HepG2 (cell line): ENCODE results near the gene IFT88. TPM values are rescaled to one million over a fixed set of nuclear protein-coding genes. Genes with fewer than 3 reads are reported as not detected.

Source experiments
- ATAC-seq: fragments of 200-7000 bp; cut with Tn5 transposase; 3 replicates; pipeline ENCODE4 v1.9.1; 2020; ENCODE audit warnings: mild to moderate bottlenecking, moderate library complexity
- BruUV-seq: library from RNA; stranded (reverse); fragments of 400-500 nt; replicated peaks from 2 replicates; lab custom pipeline; 2021; lab: Mats Ljungman, UMichigan
- CTCF ChIA-PET: fragments of 300-600 bp; formaldehyde crosslinking; extraction: SDS; loops from one replicate; lab custom pipeline; 2021; ENCODE audit warnings: low total read pairs, inconsistent platforms, low intra/inter-chr PET ratio; lab: Yijun Ruan, JAX
- POLR2A ChIA-PET: fragments of 350-600 bp; sonication (Branson Sonifier 250); formaldehyde crosslinking; loops from one replicate; lab custom pipeline; 2020; ENCODE audit warnings: antibody characterized with exemption, inconsistent platforms; lab: Yijun Ruan, JAX
- DNase-seq: peaks from one replicate; pipeline ENCODE4 v3.0.0-alpha.2; 2015; ENCODE audit warnings: low spot score
- FAIRE-seq: peaks from 3 replicates; lab custom pipeline; 2011; peaks lifted over from hg19 to GRCh38; lab: Jason Lieb, UNC
- H2AFZ ChIP-seq: one replicate; pipeline ENCODE4 v1.6.1; 2011; ENCODE audit warnings: low read length, inconsistent platforms
- H3K27ac ChIP-seq: fragments of 300-600 bp; 3 replicates; pipeline ENCODE4 v1.8.0; 2011; ENCODE audit warnings: mixed run types, mild to moderate bottlenecking, mixed read lengths, low read length, inconsistent platforms; ENCODE audit not compliant: insufficient read depth; ENCODE audit errors: extremely low read length
- H3K27me3 ChIP-seq, 2 experiments: fragments of 200-600 bp in 1 of 2; 2 replicates in 1 of 2; 3 replicates in 1 of 2; pipeline versions ENCODE4 v1.6.0 to v1.8.0; 2011; ENCODE audit warnings: low read length in 2 of 2, mild to moderate bottlenecking in 2 of 2, moderate library complexity in 2 of 2, inconsistent platforms in 1 of 2; ENCODE audit not compliant: insufficient read depth in 2 of 2, control insufficient read depth in 1 of 2
- H3K36me3 ChIP-seq, 2 experiments: fragments of 200-600 bp in 1 of 2; replicated peaks in 1 of 2; 2 replicates in 1 of 2; 3 replicates in 1 of 2; pipeline versions ENCODE4 v1.5.1 to v1.8.0; 2011; ENCODE audit warnings: low read length in 2 of 2, inconsistent platforms in 1 of 2; ENCODE audit not compliant: insufficient read depth in 2 of 2, control insufficient read depth in 1 of 2
- H3K4me1 ChIP-seq: 2 replicates; pipeline ENCODE4 v1.5.1; 2012; ENCODE audit warnings: low read length, inconsistent platforms; ENCODE audit not compliant: insufficient read depth
- H3K4me2 ChIP-seq: 2 replicates; pipeline ENCODE4 v1.6.0; 2011; ENCODE audit warnings: low read depth, low read length, inconsistent platforms
- H3K4me3 ChIP-seq, 3 experiments: fragments of 200-600 bp in 1 of 3; sonication (generic), shearing (Covaris generic) in 1 of 3; replicated peaks in 1 of 3; 2 replicates each; pipeline ENCODE4 v1.5.1; 2011 to 2016; ENCODE audit warnings: low read length in 3 of 3, inconsistent platforms in 2 of 3, low read depth in 2 of 3, mild to moderate bottlenecking in 2 of 3, control low read depth in 1 of 3, mixed read lengths in 1 of 3; ENCODE audit not compliant: insufficient read depth in 1 of 3
- H3K79me2 ChIP-seq: one replicate; pipeline ENCODE4 v1.6.1; 2011; ENCODE audit warnings: low read length, inconsistent platforms; ENCODE audit not compliant: insufficient read depth
- H3K9ac ChIP-seq: 2 replicates; pipeline ENCODE4 v1.6.0; 2011; ENCODE audit warnings: mild to moderate bottlenecking, low read depth, low read length, inconsistent platforms; ENCODE audit not compliant: insufficient read depth
- H3K9me3 ChIP-seq: 2 replicates; pipeline ENCODE4 v1.5.1; 2012; ENCODE audit warnings: mild to moderate bottlenecking, low read length
- H4K20me1 ChIP-seq: 2 replicates; pipeline ENCODE4 v1.6.0; 2011; ENCODE audit warnings: inconsistent platforms, mild to moderate bottlenecking, low read length, moderate library complexity; ENCODE audit not compliant: insufficient read depth
- ARNT ChIP-seq: fragments of 450-650 bp; IDR thresholded peaks from 2 replicates; pipeline ENCODE4 v1.6.1; 2017
- BRD4 ChIP-seq: sonication (generic); formaldehyde crosslinking; IDR thresholded peaks from 2 replicates; pipeline ENCODE4 v1.4.0; 2020; ENCODE audit warnings: missing genetic modification reagents
- FOSL2 ChIP-seq: sonication (generic); formaldehyde crosslinking; IDR thresholded peaks from 2 replicates; pipeline ENCODE4 v1.4.0; 2020; ENCODE audit warnings: missing genetic modification reagents
- FOXC1 ChIP-seq: sonication (generic); formaldehyde crosslinking; IDR thresholded peaks from 2 replicates; pipeline ENCODE4 v1.8.0; 2022; ENCODE audit warnings: mild to moderate bottlenecking, missing genetic modification reagents, borderline replicate concordance
- HMGXB3 ChIP-seq: sonication (generic); formaldehyde crosslinking; IDR thresholded peaks from 2 replicates; pipeline ENCODE4 v1.4.0; 2020; ENCODE audit warnings: missing genetic modification reagents, borderline replicate concordance
- HNRNPL ChIP-seq: fragments of 200-400 bp; formaldehyde crosslinking; IDR thresholded peaks from 2 replicates; pipeline ENCODE4 v1.6.1; 2017; ENCODE audit warnings: mild to moderate bottlenecking, low read depth, low read length
- IKZF4 ChIP-seq: sonication (generic); formaldehyde crosslinking; IDR thresholded peaks from 2 replicates; pipeline ENCODE4 v1.5.1; 2020; ENCODE audit warnings: borderline replicate concordance, mild to moderate bottlenecking, low read depth, missing genetic modification reagents; ENCODE audit errors: not compliant biosample characterization
- NFKBIZ ChIP-seq: IDR thresholded peaks from 2 replicates; pipeline ENCODE4 v1.6.1; 2018; ENCODE audit warnings: missing genetic modification reagents, missing compliant biosample characterization
- SRY ChIP-seq: sonication (generic); formaldehyde crosslinking; IDR thresholded peaks from 2 replicates; pipeline ENCODE4 v1.8.0; 2022; ENCODE audit warnings: mild to moderate bottlenecking, missing genetic modification reagents
- TOPORS ChIP-seq: sonication (generic); formaldehyde crosslinking; IDR thresholded peaks from 2 replicates; pipeline ENCODE4 v1.8.0; 2023; ENCODE audit warnings: mild to moderate bottlenecking, missing genetic modification reagents
- YEATS4 ChIP-seq: sonication (generic); formaldehyde crosslinking; IDR thresholded peaks from 2 replicates; pipeline ENCODE4 v1.4.0; 2020; ENCODE audit warnings: missing genetic modification reagents, borderline replicate concordance
- ZBTB39 ChIP-seq: sonication (generic); formaldehyde crosslinking; IDR thresholded peaks from 2 replicates; pipeline ENCODE4 v1.5.0; 2020; ENCODE audit warnings: missing genetic modification reagents
- ZNF564 ChIP-seq: sonication (generic); formaldehyde crosslinking; IDR thresholded peaks from 2 replicates; pipeline ENCODE4 v1.8.1; 2023; ENCODE audit warnings: mild to moderate bottlenecking, missing genetic modification reagents
- ZNF772 ChIP-seq: sonication (generic); formaldehyde crosslinking; IDR thresholded peaks from 2 replicates; pipeline ENCODE4 v1.5.0; 2020; ENCODE audit warnings: mild to moderate bottlenecking, missing genetic modification reagents
- WGBS: methylation state at CpG from one replicate; pipeline ENCODE4 v1.1.6; 2017; ENCODE audit warnings: low lambda C conversion rate; 5-methylcytosine and 5-hydroxymethylcytosine counted together
- in situ Hi-C: cut with HindIII; loops from 2 replicates; pipeline ENCODE4 v1.10.0; 2017; ENCODE audit warnings: low pct_unique_long_range_greater_than_20kb; ENCODE audit not compliant: extremely low pct_ligation_motif_present
- intact Hi-C: fragments of 100-400 bp; cut with micrococcal nuclease; formaldehyde crosslinking; loops from one replicate; pipeline ENCODE4 v1.10.0; 2022; ENCODE audit not compliant: unreplicated experiment
- polyA plus RNA-seq, 8 experiments: library from polyadenylated mRNA; depleted of rRNA in 3 of 8; stranded (reverse) in 7 of 8; unstranded in 1 of 8; fragments of >200 nt; fragmentation: Illumina TruSeq in 4 of 8; extraction: Trizol in 4 of 8; gene quantifications; 2 replicates each; pipeline versions ENCODE4 v1.2.1 to v1.2.3, GENCODE V29; 2011 to 2016; ENCODE audit warnings: low read depth in 4 of 8, missing spikeins in 1 of 8, mixed read lengths in 1 of 8; ENCODE audit not compliant: insufficient read depth in 1 of 8
- total RNA-seq, 5 experiments: library from RNA; depleted of rRNA; stranded (reverse); fragments of >200 nt; fragmentation: Illumina TruSeq; extraction: Trizol; gene quantifications; 2 replicates each; pipeline ENCODE4 v1.2.3, GENCODE V29; 2016; ENCODE audit warnings: low read depth in 1 of 5

IFT88 gene
- total and polyA plus RNA-seq, 2 of the 13 experiments (the other 11 are each of a cell fraction or from before 2014, with no cell fraction given): 8.4 to 19.9 TPM

GRCh38 chr13:20652946-20653345 is 86.0 kb downstream of the IFT88 start:
- Histone ChIP-seq H4K20me1 (no peaks in the 10 kb centered on the region), H3K4me1 (no peaks in the 10 kb centered on the region), H3K27me3 (no peaks in the 10 kb centered on the region), H3K36me3 (no peaks in the 10 kb centered on the region), H3K4me2 (no peak overlapping the region), H2AFZ (no peak overlapping the region), H3K9me3 (no peaks in the 10 kb centered on the region), H3K79me2 (no peaks in the 10 kb centered on the region), H3K9ac (no peak overlapping the region), H3K4me3 (no peak overlapping the region), H3K27ac (no peak overlapping the region)
- DNase-seq: no peak
- TF ChIP-seq FOXC1 (CRISPR knock-in tag): no peak
- TF ChIP-seq ZNF564 (CRISPR knock-in tag): no peak
- no peak for TF ChIP-seq ZBTB39 (CRISPR knock-in tag)
- POLR2A ChIA-PET: no interaction called here
- WGBS: 92% methylated on average over 4 of the region's 4 CpGs
- no TSS peak for BruUV-seq
- FAIRE-seq: no peak
- in situ Hi-C loops (no loop called here), intact Hi-C loops (no loop called here)
- CTCF ChIA-PET: no interaction called here
- no peak for ATAC-seq

GRCh38 chr13:20654156-20654555 is 87.2 kb downstream of the IFT88 start:
- Histone ChIP-seq H3K36me3 (no peaks in the 10 kb centered on the region; a peak in 1 of 5 replicates), H3K4me1 (no peaks in the 10 kb centered on the region), H3K27ac (no peak overlapping the region), H3K9me3 (no peaks in the 10 kb centered on the region), H2AFZ (no peak overlapping the region), H3K9ac (no peak overlapping the region), H3K4me2 (no peak overlapping the region), H4K20me1 (no peaks in the 10 kb centered on the region), H3K27me3 (no peaks in the 10 kb centered on the region), H3K79me2 (no peaks in the 10 kb centered on the region), H3K4me3 (no peak overlapping the region)
- BruUV-seq: no TSS peak
- intact Hi-C loops: no loop called here
- POLR2A ChIA-PET: no interaction called here
- ATAC-seq: no peak
- in situ Hi-C loops: no loop called here
- CTCF ChIA-PET: no interaction called here
- DNase-seq: no peak
- 90% methylated on average over 1 of the region's 1 CpG for WGBS
- FAIRE-seq: no peak
- no peak for TF ChIP-seq IKZF4
- no peak for TF ChIP-seq NFKBIZ (CRISPR knock-in tag)
- TF ChIP-seq BRD4 (CRISPR knock-in tag): no peak
- no peak for TF ChIP-seq SRY
- no peak for TF ChIP-seq ARNT
- no peak for TF ChIP-seq TOPORS (CRISPR knock-in tag)
- no peak for TF ChIP-seq HMGXB3 (CRISPR knock-in tag)
- TF ChIP-seq ZNF772 (CRISPR knock-in tag): no peak
- TF ChIP-seq FOSL2: no peak
- no peak for TF ChIP-seq HNRNPL
- TF ChIP-seq YEATS4 (CRISPR knock-in tag): no peak
